Glutamatergic neuron (in vitro differentiated cells): ENCODE data around the gene DUXB. TPM values are rescaled to one million over a fixed set of nuclear protein-coding genes. Genes with fewer than 3 reads are reported as not detected.

Experiments used
- DNase-seq: peaks from one replicate; pipeline ENCODE4 v3.0.0; 2022
- H3K27ac Mint-ChIP-seq: one replicate; pipeline ENCODE4 v1.8.0; 2020; ENCODE audit warnings: mild to moderate bottlenecking, mixed read lengths, inconsistent platforms; ENCODE audit not compliant: unreplicated experiment
- H3K27me3 Mint-ChIP-seq: one replicate; pipeline ENCODE4 v1.8.0; 2020; ENCODE audit warnings: mild to moderate bottlenecking, moderate library complexity, mixed read lengths, inconsistent platforms; ENCODE audit not compliant: unreplicated experiment
- H3K36me3 Mint-ChIP-seq: one replicate; pipeline ENCODE4 v1.8.0; 2020; ENCODE audit warnings: mild to moderate bottlenecking, mixed read lengths, inconsistent platforms; ENCODE audit not compliant: unreplicated experiment
- H3K4me1 Mint-ChIP-seq: one replicate; pipeline ENCODE4 v1.8.0; 2020; ENCODE audit warnings: mild to moderate bottlenecking, low read depth, mixed read lengths, inconsistent platforms; ENCODE audit not compliant: unreplicated experiment
- H3K4me3 Mint-ChIP-seq: one replicate; pipeline ENCODE4 v1.8.0; 2020; ENCODE audit warnings: mild to moderate bottlenecking, mixed read lengths, inconsistent platforms; ENCODE audit not compliant: unreplicated experiment
- H3K9me3 Mint-ChIP-seq: one replicate; pipeline ENCODE4 v1.8.0; 2020; ENCODE audit warnings: mild to moderate bottlenecking, moderate library complexity, mixed read lengths, inconsistent platforms; ENCODE audit not compliant: unreplicated experiment
- CTCF ChIP-seq: fragments of 200-600 bp; sonication (generic); IDR thresholded peaks from one replicate; pipeline ENCODE4 v1.5.0; 2021; ENCODE audit not compliant: partially characterized antibody, unreplicated experiment
- total RNA-seq: library from RNA; stranded (reverse); fragmentation: NEBNext Ultra II Directional; extraction: Animal tissue kit (Norgen Biotek cat#: 25700); gene quantifications from one replicate; pipeline ENCODE4 v1.2.1, GENCODE V29; 2021; ENCODE audit not compliant: unreplicated experiment

Gene DUXB
- total RNA-seq, 1 donor from 2014 or later: not detected

GRCh38 chr16:75676909-75677308 is 24.4 kb downstream of the DUXB start, which contains the start of gene CPHXL2:
Gene CPHXL2, minus strand, starts transcription at chr16:75677009. Its CDS starts 10 bp downstream, at chr16:75676999.
- no peak for DNase-seq

GRCh38 chr16:75667503-75667902 is 33.8 kb downstream of the DUXB start:
- TF ChIP-seq CTCF: no peak
- H3K36me3 Mint-ChIP-seq: no peaks in the 10 kb centered on the region
- H3K27ac Mint-ChIP-seq: no peak overlapping the region
- peaks cover 3% of the 10 kb centered on the region for H3K9me3 Mint-ChIP-seq
- no peaks in the 10 kb centered on the region for H3K27me3 Mint-ChIP-seq
- no peak for DNase-seq
- no peaks in the 10 kb centered on the region for H3K4me1 Mint-ChIP-seq
- no peak overlapping the region for H3K4me3 Mint-ChIP-seq

More at GRCh38 chr16:75676909-75677308, 24.4 kb downstream of the DUXB start, which contains the start of gene CPHXL2:
- Mint-ChIP-seq H3K27ac (no peak within 1 kb of the TSS), H3K9me3 (peaks cover under 1% of the 10 kb centered on the region), H3K4me1 (no peaks in the 10 kb centered on the region), H3K4me3 (no peak within 1 kb of the TSS), H3K27me3 (no peaks in the 10 kb centered on the region), H3K36me3 (no peaks in the 10 kb centered on the region)
- no peak for TF ChIP-seq CTCF

GRCh38 chr16:75660726-75661302 is 40.4 kb downstream of the DUXB start:
- H3K27me3 Mint-ChIP-seq: no peaks in the 10 kb centered on the region

GRCh38 chr16:75660321-75660720 is 40.9 kb downstream of the DUXB start:
- no peak for DNase-seq
- H3K4me1 Mint-ChIP-seq: no peaks in the 10 kb centered on the region
- peaks cover 8% of the 10 kb centered on the region for H3K36me3 Mint-ChIP-seq
- no peak overlapping the region for H3K27ac Mint-ChIP-seq
- H3K27me3 Mint-ChIP-seq: no peaks in the 10 kb centered on the region
- TF ChIP-seq CTCF: no peak
- H3K9me3 Mint-ChIP-seq: peaks cover 2% of the 10 kb centered on the region
- H3K4me3 Mint-ChIP-seq: no peak overlapping the region

More at GRCh38 chr16:75660726-75661302, 40.4 kb downstream of the DUXB start:
- TF ChIP-seq CTCF: no peak
- Mint-ChIP-seq H3K4me3 (no peak overlapping the region), H3K4me1 (no peaks in the 10 kb centered on the region), H3K36me3 (peaks cover 6% of the 10 kb centered on the region), H3K27ac (no peak overlapping the region), H3K9me3 (peaks cover 2% of the 10 kb centered on the region)
- no peak for DNase-seq

- peaks cover 5% of the 10 kb centered on the region for H3K4me1 Mint-ChIP-seq
- no peak for TF ChIP-seq CTCF
- no peak for DNase-seq
- peaks cover 2% of the 10 kb centered on the region for H3K9me3 Mint-ChIP-seq
- H3K27me3 Mint-ChIP-seq: no peaks in the 10 kb centered on the region
- peaks cover 8% of the 10 kb centered on the region for H3K36me3 Mint-ChIP-seq
- no peak overlapping the region for H3K4me3 Mint-ChIP-seq
- no peak overlapping the region for H3K27ac Mint-ChIP-seq
These were observed 43.1 kb downstream of the DUXB start for GRCh38 chr16:75658175-75658574.
